ENCODE results near the gene SLC6A13.
"Not testable (repeated sequence)": the region's sequence is repeated elsewhere in the genome, so short reads cannot be mapped to it uniquely, and the experiment has no call there.

The SLC6A13 gene

DNA sequence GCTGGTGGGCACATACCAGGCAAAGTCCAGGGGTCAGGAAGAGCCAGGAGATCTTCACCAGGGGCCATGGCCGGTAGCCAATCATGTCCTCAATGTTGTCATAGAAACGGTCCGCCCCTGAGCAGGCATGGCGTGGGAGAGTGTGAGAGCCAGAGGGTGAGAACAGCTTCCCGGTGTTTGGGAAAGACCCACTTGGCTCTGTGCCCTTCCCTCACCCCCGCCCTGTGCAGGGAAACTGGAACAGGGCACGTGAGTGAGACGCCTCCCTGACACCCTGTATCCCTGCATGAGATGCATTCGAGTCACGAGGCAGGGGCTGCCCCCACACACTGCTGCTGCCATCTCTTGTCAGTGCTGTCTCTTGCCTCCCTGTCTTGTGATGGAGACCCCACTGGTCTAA lies 69.4 kb downstream of the SLC6A13 start:
- H3K27me3 ChIP-seq (ENCODE audit: control insufficient read depth, insufficient read depth, low read length, poor library complexity, severe bottlenecking): peaks cover 17% of the 10 kb centered on the region
- no peaks in the 10 kb centered on the region for H3K36me3 ChIP-seq (ENCODE audit: control insufficient read depth, insufficient read depth, low read length)
- H3K4me1 ChIP-seq (ENCODE audit: control insufficient read depth, insufficient read depth, low read length): no peaks in the 10 kb centered on the region
- WGBS, 2 experiments: 83 to 86% methylated on average over 10 of the region's 10 CpGs
- H3K4me3 ChIP-seq (ENCODE audit: insufficient read depth, low read depth, low read length): no peak overlapping the region
- no peaks in the 10 kb centered on the region for H3K9me3 ChIP-seq (ENCODE audit: control insufficient read depth, low read length)
- no peak overlapping the region for H3K27ac ChIP-seq (ENCODE audit: insufficient read depth, low read depth, low read length, poor library complexity, severe bottlenecking)

DNA sequence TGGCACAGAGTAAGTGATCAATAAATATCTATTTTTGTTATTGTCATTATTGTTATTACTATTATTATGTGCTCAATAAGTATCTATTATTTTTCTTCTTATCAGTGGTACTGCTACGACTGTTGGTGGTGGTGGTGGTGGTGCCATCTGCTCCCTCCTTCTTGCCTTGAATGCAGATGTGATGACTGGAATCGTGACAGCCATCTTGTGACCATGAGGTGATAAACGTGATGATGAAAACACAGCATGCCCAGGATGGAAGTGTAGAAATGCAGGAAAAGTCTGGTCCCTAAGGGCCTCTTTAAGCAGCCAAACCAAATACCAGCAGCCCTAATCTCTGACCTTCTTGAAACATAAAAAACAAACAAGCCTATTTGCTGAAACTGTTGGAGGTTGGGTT lies 71.1 kb downstream of the SLC6A13 start:
- 80 to 93% methylated on average over 3 of the region's 3 CpGs for WGBS, 2 experiments
- H3K27me3 ChIP-seq (ENCODE audit: control insufficient read depth, insufficient read depth, low read length, poor library complexity, severe bottlenecking): peaks cover 28% of the 10 kb centered on the region

DNA sequence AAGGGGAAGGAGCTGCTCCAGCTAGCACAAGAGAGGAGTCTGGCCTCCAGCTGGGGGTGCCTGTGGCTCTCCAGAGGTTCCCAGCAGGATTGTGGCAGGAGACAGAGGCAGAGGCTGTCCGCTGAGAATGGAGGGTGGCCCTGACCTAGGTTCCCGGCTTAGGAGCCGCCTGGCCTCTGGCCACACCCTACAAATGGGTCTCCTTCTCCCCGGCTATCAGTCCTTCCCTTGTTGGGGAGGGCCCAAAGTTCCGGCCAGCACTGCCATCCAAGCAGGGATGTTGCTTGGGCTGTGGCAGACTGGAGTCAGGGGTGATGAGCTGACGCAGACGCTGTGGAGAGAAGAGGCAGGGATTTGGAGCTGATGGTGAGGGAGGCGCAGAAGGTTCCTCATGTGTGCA lies 71.8 kb downstream of the SLC6A13 start:
- Histone ChIP-seq H3K27ac (ENCODE audit: insufficient read depth, low read depth, low read length, poor library complexity, severe bottlenecking) (no peak overlapping the region), H3K36me3 (ENCODE audit: control insufficient read depth, insufficient read depth, low read length) (no peaks in the 10 kb centered on the region), H3K4me3 (ENCODE audit: insufficient read depth, low read depth, low read length) (no peak overlapping the region), H3K27me3 (ENCODE audit: control insufficient read depth, insufficient read depth, low read length, poor library complexity, severe bottlenecking) (peaks cover 28% of the 10 kb centered on the region), H3K4me1 (ENCODE audit: control insufficient read depth, insufficient read depth, low read length) (no peaks in the 10 kb centered on the region), H3K9me3 (ENCODE audit: control insufficient read depth, low read length) (no peaks in the 10 kb centered on the region)
- WGBS, 2 experiments: 88 to 91% methylated on average over 8 of the region's 8 CpGs

More for the DNA sequence above, 71.1 kb downstream of the SLC6A13 start:
- Histone ChIP-seq H3K27ac (ENCODE audit: insufficient read depth, low read depth, low read length, poor library complexity, severe bottlenecking) (no peak overlapping the region), H3K9me3 (ENCODE audit: control insufficient read depth, low read length) (no peaks in the 10 kb centered on the region), H3K36me3 (ENCODE audit: control insufficient read depth, insufficient read depth, low read length) (no peaks in the 10 kb centered on the region), H3K4me3 (ENCODE audit: insufficient read depth, low read depth, low read length) (no peak overlapping the region), H3K4me1 (ENCODE audit: control insufficient read depth, insufficient read depth, low read length) (no peaks in the 10 kb centered on the region)

- no peaks in the 10 kb centered on the region for H3K4me1 ChIP-seq (ENCODE audit: control insufficient read depth, insufficient read depth, low read length)
- WGBS, 2 experiments: 80 to 85% methylated on average over 6 of the region's 6 CpGs
- H3K27ac ChIP-seq (ENCODE audit: insufficient read depth, low read depth, low read length, poor library complexity, severe bottlenecking): no peak overlapping the region
- H3K4me3 ChIP-seq (ENCODE audit: insufficient read depth, low read depth, low read length): no peak overlapping the region
- no peaks in the 10 kb centered on the region for H3K9me3 ChIP-seq (ENCODE audit: control insufficient read depth, low read length)
- H3K27me3 ChIP-seq (ENCODE audit: control insufficient read depth, insufficient read depth, low read length, poor library complexity, severe bottlenecking): peaks cover 28% of the 10 kb centered on the region
- no peaks in the 10 kb centered on the region for H3K36me3 ChIP-seq (ENCODE audit: control insufficient read depth, insufficient read depth, low read length)
Measured at GRCh38 chr12:189622-189962, 73.0 kb downstream of the SLC6A13 start.

DNA sequence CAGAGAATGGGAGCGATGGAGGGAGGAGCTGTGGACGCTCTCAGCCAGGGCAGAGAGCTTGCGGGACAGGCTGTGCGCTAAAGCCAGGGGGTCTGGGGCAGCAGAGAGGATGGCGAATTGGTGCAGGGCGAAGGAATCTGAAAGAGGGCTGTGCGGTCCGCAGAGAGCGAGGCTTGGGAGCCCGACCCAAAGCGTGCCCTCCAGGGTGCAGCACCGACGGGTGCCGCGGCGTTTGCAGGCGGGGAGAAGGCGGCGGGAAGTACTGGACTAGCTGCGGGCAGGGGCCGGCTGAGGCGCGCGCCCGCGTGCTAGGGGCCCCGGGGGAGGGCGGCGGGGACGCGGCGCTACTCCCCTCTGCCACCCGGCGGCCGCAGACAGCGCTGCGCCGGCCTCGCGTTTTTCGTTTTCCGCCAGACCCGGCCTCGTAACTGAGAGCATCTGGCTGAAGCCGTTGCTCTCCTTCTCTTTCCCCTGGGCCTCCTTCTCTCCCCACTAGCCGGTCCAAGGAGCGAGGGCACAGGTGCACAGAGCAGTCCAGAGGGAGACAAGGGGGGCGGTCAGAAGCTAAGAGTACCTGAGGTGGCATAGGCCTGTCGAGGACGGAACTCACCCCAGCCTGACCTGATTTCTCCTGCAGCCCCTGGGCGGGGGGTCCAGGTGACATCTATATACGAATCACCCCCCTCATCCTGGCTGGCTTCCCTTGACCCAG lies 73.6 kb downstream of the SLC6A13 start:
- Histone ChIP-seq H3K4me3 (ENCODE audit: insufficient read depth, low read depth, low read length) (peak overlapping the region; percentile 47), H3K27ac (ENCODE audit: insufficient read depth, low read depth, low read length, poor library complexity, severe bottlenecking) (no peak overlapping the region), H3K27me3 (ENCODE audit: control insufficient read depth, insufficient read depth, low read length, poor library complexity, severe bottlenecking) (peaks cover 28% of the 10 kb centered on the region), H3K4me1 (ENCODE audit: control insufficient read depth, insufficient read depth, low read length) (no peaks in the 10 kb centered on the region), H3K36me3 (ENCODE audit: control insufficient read depth, insufficient read depth, low read length) (no peaks in the 10 kb centered on the region), H3K9me3 (ENCODE audit: control insufficient read depth, low read length) (no peaks in the 10 kb centered on the region)
- WGBS, 2 experiments: 10 to 11% methylated on average over 52 of the region's 52 CpGs

GRCh38 chr12:187986-188909 lies 74.4 kb downstream of the SLC6A13 start:
- 24 to 29% methylated on average over 50 to 53 of the region's 53 CpGs for WGBS, 2 experiments
- H3K4me1 ChIP-seq (ENCODE audit: control insufficient read depth, insufficient read depth, low read length); H3K9me3 ChIP-seq (ENCODE audit: control insufficient read depth, low read length); H3K36me3 ChIP-seq (ENCODE audit: control insufficient read depth, insufficient read depth, low read length); H3K27ac ChIP-seq (ENCODE audit: insufficient read depth, low read depth, low read length, poor library complexity, severe bottlenecking): not testable (repeated sequence)
- H3K4me3 ChIP-seq (ENCODE audit: insufficient read depth, low read depth, low read length): peak overlapping the region; percentile 47
- H3K27me3 ChIP-seq (ENCODE audit: control insufficient read depth, insufficient read depth, low read length, poor library complexity, severe bottlenecking): peaks cover 28% of the 10 kb centered on the region

GRCh38 chr12:186006-186625 lies 76.5 kb downstream of the SLC6A13 start:
- no peak overlapping the region for H3K4me3 ChIP-seq (ENCODE audit: insufficient read depth, low read depth, low read length)
- peaks cover 28% of the 10 kb centered on the region for H3K27me3 ChIP-seq (ENCODE audit: control insufficient read depth, insufficient read depth, low read length, poor library complexity, severe bottlenecking)
- H3K4me1 ChIP-seq (ENCODE audit: control insufficient read depth, insufficient read depth, low read length): no peaks in the 10 kb centered on the region
- H3K36me3 ChIP-seq (ENCODE audit: control insufficient read depth, insufficient read depth, low read length): no peaks in the 10 kb centered on the region
- no peak overlapping the region for H3K27ac ChIP-seq (ENCODE audit: insufficient read depth, low read depth, low read length, poor library complexity, severe bottlenecking)
- 91% methylated on average over 11 of the region's 11 CpGs for WGBS, 2 experiments
- H3K9me3 ChIP-seq (ENCODE audit: control insufficient read depth, low read length): no peaks in the 10 kb centered on the region

DNA sequence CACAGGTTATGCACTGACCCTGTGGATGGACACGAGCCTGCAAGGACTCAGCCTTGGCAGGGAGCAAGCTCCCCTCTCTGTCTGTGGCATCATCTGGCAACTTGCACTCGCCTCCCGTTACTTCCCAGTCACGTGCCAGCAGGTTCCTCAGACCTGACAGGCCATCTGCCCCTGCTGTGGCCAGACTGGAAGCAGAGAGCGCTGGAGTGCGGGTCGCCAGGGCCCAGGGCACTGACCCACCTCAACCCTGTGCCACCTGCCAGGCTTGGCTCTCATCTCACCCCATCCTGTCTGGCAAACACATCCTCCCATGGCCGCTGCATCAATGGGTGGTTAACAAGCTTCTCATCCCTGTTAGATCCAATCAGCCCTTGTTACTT lies 77.1 kb downstream of the SLC6A13 start:
- Histone ChIP-seq H3K4me1 (ENCODE audit: control insufficient read depth, insufficient read depth, low read length) (no peaks in the 10 kb centered on the region), H3K36me3 (ENCODE audit: control insufficient read depth, insufficient read depth, low read length) (no peaks in the 10 kb centered on the region), H3K27ac (ENCODE audit: insufficient read depth, low read depth, low read length, poor library complexity, severe bottlenecking) (no peak overlapping the region), H3K27me3 (ENCODE audit: control insufficient read depth, insufficient read depth, low read length, poor library complexity, severe bottlenecking) (peaks cover 28% of the 10 kb centered on the region), H3K9me3 (ENCODE audit: control insufficient read depth, low read length) (no peaks in the 10 kb centered on the region), H3K4me3 (ENCODE audit: insufficient read depth, low read depth, low read length) (no peak overlapping the region)
- 87 to 91% methylated on average over 8 of the region's 8 CpGs for WGBS, 2 experiments

GRCh38 chr12:184811-185575 lies 77.6 kb downstream of the SLC6A13 start:
- Histone ChIP-seq H3K4me3 (ENCODE audit: insufficient read depth, low read depth, low read length) (no peak overlapping the region), H3K9me3 (ENCODE audit: control insufficient read depth, low read length) (no peaks in the 10 kb centered on the region), H3K36me3 (ENCODE audit: control insufficient read depth, insufficient read depth, low read length) (no peaks in the 10 kb centered on the region), H3K4me1 (ENCODE audit: control insufficient read depth, insufficient read depth, low read length) (no peaks in the 10 kb centered on the region), H3K27me3 (ENCODE audit: control insufficient read depth, insufficient read depth, low read length, poor library complexity, severe bottlenecking) (peaks cover 26% of the 10 kb centered on the region), H3K27ac (ENCODE audit: insufficient read depth, low read depth, low read length, poor library complexity, severe bottlenecking) (no peak overlapping the region)
- 86 to 87% methylated on average over 13 of the region's 13 CpGs for WGBS, 2 experiments

Measured in ectodermal cell (in vitro differentiated cells).